GM12891 (cell line): ENCODE results near the gene TAF9.

Source experiments
- DNase-seq: peaks from one replicate; pipeline ENCODE4 v3.0.0; 2011; ENCODE audit warnings: low spot score; ENCODE audit not compliant: insufficient read length
- FAIRE-seq: peaks from 2 replicates; lab custom pipeline; 2011; peaks lifted over from hg19 to GRCh38; lab: Jason Lieb, UNC
- PAX5 ChIP-seq: IDR thresholded peaks from 2 replicates; pipeline ENCODE4 v1.6.1; 2011; ENCODE audit warnings: low read length, moderate library complexity, mild to moderate bottlenecking; ENCODE audit not compliant: insufficient read depth, severe bottlenecking
- POLR2A ChIP-seq: IDR thresholded peaks from 2 replicates; pipeline ENCODE4 v1.6.1; 2011; ENCODE audit warnings: low read depth, low read length, control low read depth
- POU2F2 ChIP-seq: IDR thresholded peaks from 2 replicates; pipeline ENCODE4 v1.6.1; 2011; ENCODE audit warnings: low read depth, mild to moderate bottlenecking, control low read depth, low read length, moderate library complexity
- SPI1 ChIP-seq: IDR thresholded peaks from 2 replicates; pipeline ENCODE4 v1.6.1; 2011; ENCODE audit warnings: low read depth, low read length, control low read depth

The TAF9 gene

GRCh38 chr5:69315972-69316371 is 53.3 kb downstream of the TAF9 start:
- TF ChIP-seq SPI1 (no peak), PAX5 (no peak), POU2F2 (no peak), POLR2A (no peak)
- FAIRE-seq (no peak), DNase-seq (no peak)
